ENCODE results near the gene STOML1.
"Not testable (repeated sequence)": the region's sequence is repeated elsewhere in the genome, so short reads cannot be mapped to it uniquely, and the experiment has no call there.

GRCh38 chr15:73975440-73976125, 16.5 kb downstream of the STOML1 start:
- not testable (repeated sequence) for TF ChIP-seq EZH2 (IDR thresholded peaks at IDR 0.05; ENCODE audit: low read length, unreplicated experiment); CTCF (conservative IDR thresholded peaks at IDR 0.05; ENCODE audit: low read depth, low read length); EZH2phosphoT487 (IDR thresholded peaks at IDR 0.05; ENCODE audit: borderline replicate concordance, low read length)

All from PC-3 (cell line).